HEK293 (cell line): ENCODE data around the gene RND2.
"Not testable (repeated sequence)": the region's sequence is repeated elsewhere in the genome, so short reads cannot be mapped to it uniquely, and the experiment has no call there.

Experiments used
- CTCF ChIA-PET: fragments of 350-600 bp; formaldehyde crosslinking; extraction: SDS; loops from one replicate; lab custom pipeline; 2021; ENCODE audit warnings: antibody characterized with exemption; lab: Yijun Ruan, JAX
- POLR2A ChIA-PET: fragments of 300-600 bp; formaldehyde crosslinking; extraction: SDS; loops from one replicate; lab custom pipeline; 2020; ENCODE audit warnings: antibody characterized with exemption, inconsistent platforms; lab: Yijun Ruan, JAX
- H3K27ac ChIP-seq: fragments of 200-500 bp; sonication (Bioruptor generic); 2 replicates; pipeline ENCODE4 v1.5.1; 2014; ENCODE audit warnings: low read depth, low read length, control low read depth, inconsistent platforms; ENCODE audit errors: extremely low read depth
- H3K36me3 ChIP-seq, 2 experiments: fragments of 200-500 bp in 1 of 2; sonication (Bioruptor generic) in 1 of 2; 1 replicate in 1 of 2; 2 replicates in 1 of 2; pipeline ENCODE4 v1.5.1; 2014 to 2017; ENCODE audit warnings: inconsistent platforms in 2 of 2, low read length in 2 of 2; ENCODE audit not compliant: control insufficient read depth in 2 of 2, insufficient read depth in 1 of 2
- H3K4me1 ChIP-seq: fragments of 200-500 bp; sonication (Bioruptor generic); 2 replicates; pipeline ENCODE4 v1.5.1; 2014; ENCODE audit warnings: mild to moderate bottlenecking, low read length, inconsistent platforms; ENCODE audit not compliant: control insufficient read depth, insufficient read depth
- H3K4me3 ChIP-seq: 2 replicates; pipeline ENCODE4 v1.5.1; 2011; ENCODE audit warnings: low read depth, mild to moderate bottlenecking, control low read depth, low read length, moderate library complexity
- H3K9me3 ChIP-seq: fragments of 200-500 bp; sonication (Bioruptor generic); 2 replicates; pipeline ENCODE4 v1.5.1; 2014; ENCODE audit warnings: low read depth, low read length, inconsistent platforms; ENCODE audit not compliant: control insufficient read depth, insufficient read depth
- KLF1 ChIP-seq: fragments of 450-650 bp; formaldehyde crosslinking; IDR thresholded peaks from 2 replicates; pipeline ENCODE4 v1.5.1; 2016; ENCODE audit warnings: missing biosample characterization, missing genetic modification characterization
- OSR2 ChIP-seq: fragments of 450-650 bp; formaldehyde crosslinking; IDR thresholded peaks from 2 replicates; pipeline ENCODE4 v1.5.1; 2016; ENCODE audit warnings: missing biosample characterization, missing genetic modification characterization
- PRDM10 ChIP-seq: fragments of 450-650 bp; formaldehyde crosslinking; IDR thresholded peaks from 2 replicates; pipeline ENCODE4 v1.5.1; 2016; ENCODE audit warnings: missing biosample characterization, missing genetic modification characterization
- ZFP3 ChIP-seq: fragments of 450-650 bp; formaldehyde crosslinking; IDR thresholded peaks from 2 replicates; pipeline ENCODE4 v1.5.1; 2016; ENCODE audit warnings: low read depth, missing biosample characterization, missing genetic modification characterization
- ZFP69B ChIP-seq: fragments of 450-650 bp; formaldehyde crosslinking; IDR thresholded peaks from 2 replicates; pipeline ENCODE4 v1.5.1; 2016; ENCODE audit warnings: missing biosample characterization, missing genetic modification characterization
- ZNF140 ChIP-seq: fragments of 450-650 bp; formaldehyde crosslinking; IDR thresholded peaks from 2 replicates; pipeline ENCODE4 v1.5.1; 2016; ENCODE audit warnings: missing biosample characterization, missing genetic modification characterization
- ZNF148 ChIP-seq: fragments of 450-650 bp; formaldehyde crosslinking; IDR thresholded peaks from 2 replicates; pipeline ENCODE4 v1.5.0; 2017; ENCODE audit warnings: missing biosample characterization, missing genetic modification characterization, borderline replicate concordance
- ZNF174 ChIP-seq: fragments of 450-650 bp; formaldehyde crosslinking; IDR thresholded peaks from 2 replicates; pipeline ENCODE4 v1.5.0; 2017; ENCODE audit warnings: missing biosample characterization, mild to moderate bottlenecking, missing genetic modification characterization
- ZNF211 ChIP-seq: fragments of 450-650 bp; formaldehyde crosslinking; IDR thresholded peaks from 2 replicates; pipeline ENCODE4 v1.5.1; 2016; ENCODE audit warnings: low read depth, missing biosample characterization, missing genetic modification characterization
- ZNF311 ChIP-seq: fragments of 450-650 bp; formaldehyde crosslinking; IDR thresholded peaks from 2 replicates; pipeline ENCODE4 v1.5.1; 2017; ENCODE audit warnings: missing biosample characterization, missing genetic modification characterization, borderline replicate concordance
- ZNF501 ChIP-seq: fragments of 450-650 bp; formaldehyde crosslinking; IDR thresholded peaks from 2 replicates; pipeline ENCODE4 v1.5.1; 2016; ENCODE audit warnings: missing biosample characterization, missing genetic modification characterization
- ZNF514 ChIP-seq: fragments of 450-650 bp; formaldehyde crosslinking; IDR thresholded peaks from 2 replicates; pipeline ENCODE4 v1.5.1; 2016; ENCODE audit warnings: missing biosample characterization, missing genetic modification characterization
- ZSCAN18 ChIP-seq: fragments of 450-650 bp; formaldehyde crosslinking; IDR thresholded peaks from 2 replicates; pipeline ENCODE4 v1.5.1; 2016; ENCODE audit warnings: missing biosample characterization, missing genetic modification characterization

Gene RND2

GRCh38 chr17:42991471-42991870, 33.6 kb upstream of the RND2 start:
- Histone ChIP-seq H3K9me3 (no peaks in the 10 kb centered on the region), H3K4me1 (no peaks in the 10 kb centered on the region), H3K36me3 (peaks cover 55 to 73% of the 10 kb centered on the region in 2 experiments), H3K27ac (no peak overlapping the region), H3K4me3 (no peak overlapping the region)
- CTCF ChIA-PET: interaction anchor here (1.1 kb wide), 1 partner anchor 14 kb away, joined by 4 read pairs; no protein-coding TSS in a partner anchor
- POLR2A ChIA-PET: no interaction called here
- TF ChIP-seq ZNF501 (tag by site-specific recombination): no peak
- TF ChIP-seq ZNF148 (tag by site-specific recombination): no peak
- no peak for TF ChIP-seq PRDM10 (tag by site-specific recombination)
- TF ChIP-seq ZNF311: no peak
- TF ChIP-seq ZNF514: no peak

GRCh38 chr17:42992872-42993271, 32.2 kb upstream of the RND2 start:
- TF ChIP-seq ZFP69B: no peak
- TF ChIP-seq ZFP3: no peak
- no peak for TF ChIP-seq ZSCAN18 (tag by site-specific recombination)
- no peak for TF ChIP-seq ZNF174 (tag by site-specific recombination)
- no peak for TF ChIP-seq ZNF140 (tag by site-specific recombination)
- no peak for TF ChIP-seq OSR2 (tag by site-specific recombination)
- TF ChIP-seq ZNF211 (tag by site-specific recombination): no peak
- CTCF ChIA-PET: no interaction called here
- H3K36me3 ChIP-seq: peaks cover 45 to 61% of the 10 kb centered on the region in 2 experiments
- peaks cover 5% of the 10 kb centered on the region for H3K4me1 ChIP-seq
- no peaks in the 10 kb centered on the region for H3K9me3 ChIP-seq
- H3K27ac ChIP-seq: no peak overlapping the region
- H3K4me3 ChIP-seq: no peak overlapping the region
- POLR2A ChIA-PET: interaction anchor here (0.6 kb wide), 2 partner anchors 29 to 34 kb away, joined by 4 to 6 read pairs; no protein-coding TSS in a partner anchor

DNA sequence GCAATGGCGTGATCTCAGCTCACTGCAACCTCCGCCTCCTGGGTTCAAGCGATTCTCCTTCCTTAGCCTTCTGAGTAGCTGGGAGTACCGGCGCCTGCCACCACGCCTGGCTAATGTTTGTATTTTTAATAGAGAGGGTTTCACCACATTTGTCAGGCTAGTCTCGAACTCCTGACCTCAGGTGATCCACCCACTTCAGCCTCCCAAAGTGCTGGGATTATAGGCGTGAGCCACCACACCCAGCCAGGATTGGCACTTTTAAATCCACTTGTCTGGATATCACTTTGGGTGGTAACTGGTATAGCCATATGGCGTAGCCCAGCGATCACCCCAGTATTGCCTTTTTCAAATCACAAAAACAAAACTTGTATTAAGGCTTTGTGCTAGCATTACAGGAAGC, 31.1 kb upstream of the RND2 start:
- CTCF ChIA-PET: not testable (repeated sequence)
- peak; percentile 93 for TF ChIP-seq KLF1

More for the DNA sequence above, 31.1 kb upstream of the RND2 start:
- H3K4me1 ChIP-seq, H3K27ac ChIP-seq, H3K4me3 ChIP-seq, H3K9me3 ChIP-seq: not testable (repeated sequence)
- POLR2A ChIA-PET: interaction anchor here (0.6 kb wide), 1 partner anchor 212 kb away, joined by 4 read pairs; no protein-coding TSS in a partner anchor
- peaks cover 35 to 55% of the 10 kb centered on the region in 2 experiments for H3K36me3 ChIP-seq
